H1 (cell line): ENCODE measurements around the gene ANK3. TPM values are rescaled to one million over a fixed set of nuclear protein-coding genes. Genes with fewer than 3 reads are reported as not detected.

Source experiments
- CBX8 ChIP-seq: fragments of 300-800, 300-1000 bp; sonication (generic); IDR thresholded peaks from 2 replicates; pipeline ENCODE4 v1.7.1; 2016; ENCODE audit warnings: low read depth, low read length, borderline replicate concordance
- CHD1 ChIP-seq: IDR thresholded peaks from 2 replicates; pipeline ENCODE4 v1.6.1; 2012; ENCODE audit warnings: low read depth, low read length, improper control_type of control experiment
- CHD7 ChIP-seq: fragments of 300-600 bp; sonication (generic); IDR thresholded peaks from 2 replicates; pipeline ENCODE4 v1.7.1; 2012; ENCODE audit warnings: low read length, moderate library complexity, mild to moderate bottlenecking, inconsistent platforms; ENCODE audit not compliant: insufficient replicate concordance
- CTCF ChIP-seq, 3 experiments: IDR thresholded peaks; 1 replicate in 2 of 3; 2 replicates in 1 of 3; pipeline versions ENCODE4 v1.5.1 to v1.6.1; 2011; ENCODE audit warnings: low read length in 3 of 3, mild to moderate bottlenecking in 3 of 3, inconsistent platforms in 2 of 3, low read depth in 1 of 3, moderate library complexity in 1 of 3; ENCODE audit not compliant: insufficient read depth in 1 of 3; ENCODE audit errors: control extremely low read depth in 1 of 3
- MAFK ChIP-seq: IDR thresholded peaks from 2 replicates; pipeline ENCODE4 v1.6.1; 2012; ENCODE audit warnings: low read depth, mild to moderate bottlenecking, improper control_type of control experiment, low read length
- PHF8 ChIP-seq: fragments of 200-600 bp; sonication (generic); conservative IDR thresholded peaks from 2 replicates; pipeline ENCODE4 v1.7.1; 2012; ENCODE audit warnings: low read depth, mild to moderate bottlenecking, inconsistent platforms, low read length, moderate library complexity
- POLR2AphosphoS5 ChIP-seq: IDR thresholded peaks from 2 replicates; pipeline ENCODE4 v1.6.1; 2011; ENCODE audit warnings: low read depth, low read length
- SAP30 ChIP-seq: fragments of 300-600 bp; sonication (generic); IDR thresholded peaks from 2 replicates; pipeline ENCODE4 v1.7.1; 2012; ENCODE audit warnings: low read length, moderate library complexity, mild to moderate bottlenecking, inconsistent platforms; ENCODE audit not compliant: insufficient read depth, insufficient replicate concordance
- SUZ12 ChIP-seq: fragments of 200-600 bp; sonication (generic); IDR thresholded peaks from 2 replicates; pipeline ENCODE4 v1.6.1; 2012; ENCODE audit warnings: mild to moderate bottlenecking, inconsistent platforms, low read length, moderate library complexity, mixed read lengths
- polyA plus RNA-seq, 7 experiments: library from polyadenylated mRNA; depleted of rRNA in 3 of 7; stranded (reverse) in 5 of 7; unstranded in 2 of 7; fragments of >200 nt in 5 of 7; fragments of 200-250 nt in 2 of 7; gene quantifications; 1 replicate in 5 of 7; 2 replicates in 1 of 7; 4 replicates in 1 of 7; pipeline versions ENCODE4 v1.2.1 to v1.2.3, GENCODE V29; 2011 to 2013; ENCODE audit warnings: missing spikeins in 2 of 7, mixed read lengths in 2 of 7
- total RNA-seq: library from RNA; stranded (reverse); fragmentation: NEBNext Ultra II Directional; extraction: Animal tissue kit (Norgen Biotek cat#: 25700); gene quantifications from 2 replicates; pipeline ENCODE4 v1.2.1, GENCODE V29; 2021

Gene ANK3
- total and polyA plus RNA-seq, 2 of the 8 experiments (the other 6 are each of a cell fraction or from before 2014, with no cell fraction given): 18.1 to 67.9 TPM

GRCh38 chr10:60267802-60268201 is 121.9 kb downstream of the ANK3 start (continued):
- no peak for TF ChIP-seq CHD7
- no peak for TF ChIP-seq CBX8
- TF ChIP-seq MAFK: no peak
- no peak for TF ChIP-seq SAP30
- TF ChIP-seq PHF8: no peak
- no peak for TF ChIP-seq SUZ12
- TF ChIP-seq CHD1: no peak
- no peak for TF ChIP-seq POLR2AphosphoS5
- no peak for TF ChIP-seq CTCF (IDR thresholded peaks at IDR 0.05; ENCODE audit: control extremely low read depth in 1 of 3, insufficient read depth in 1 of 3, low read depth in 1 of 3, low read length in 3 of 3)
